Stimulated activated naive CD4-positive, alpha-beta T cell treated with Interleukin-2 at 50 U/mL for 16 hours (primary cell): ENCODE measurements around the gene FBXO10.
A peak's percentile ranks its signal among the peaks of the same experiment; 100 is the strongest.
"Not testable (repeated sequence)": the region's sequence is repeated elsewhere in the genome, so short reads cannot be mapped to it uniquely, and the experiment has no call there.

ENCODE experiments used
- DNase-seq: peaks from one replicate; lab custom pipeline; 2025; lab: John Stamatoyannopoulos, UW

Gene FBXO10

DNA sequence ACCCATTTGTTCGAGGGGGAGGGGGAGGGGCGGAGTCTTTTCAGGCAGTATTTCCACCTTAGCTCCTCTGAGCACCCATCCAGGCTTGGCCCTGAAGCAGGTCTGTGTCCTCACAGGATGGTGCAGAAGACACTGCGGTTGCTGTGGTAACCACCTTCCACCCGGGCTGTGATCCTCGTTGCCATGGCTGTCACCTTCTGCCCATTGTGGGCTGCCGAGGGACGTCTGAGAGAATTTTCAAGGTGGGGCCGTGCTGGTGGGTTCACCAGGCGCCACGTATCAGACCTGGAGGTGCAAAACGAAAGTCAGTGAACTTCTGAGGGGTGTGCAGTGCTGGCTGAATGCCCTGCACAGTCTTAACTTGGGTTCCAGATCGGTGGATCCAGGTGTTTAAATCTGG lies 63.7 kb downstream of the FBXO10 start:
- no peak for DNase-seq

DNA sequence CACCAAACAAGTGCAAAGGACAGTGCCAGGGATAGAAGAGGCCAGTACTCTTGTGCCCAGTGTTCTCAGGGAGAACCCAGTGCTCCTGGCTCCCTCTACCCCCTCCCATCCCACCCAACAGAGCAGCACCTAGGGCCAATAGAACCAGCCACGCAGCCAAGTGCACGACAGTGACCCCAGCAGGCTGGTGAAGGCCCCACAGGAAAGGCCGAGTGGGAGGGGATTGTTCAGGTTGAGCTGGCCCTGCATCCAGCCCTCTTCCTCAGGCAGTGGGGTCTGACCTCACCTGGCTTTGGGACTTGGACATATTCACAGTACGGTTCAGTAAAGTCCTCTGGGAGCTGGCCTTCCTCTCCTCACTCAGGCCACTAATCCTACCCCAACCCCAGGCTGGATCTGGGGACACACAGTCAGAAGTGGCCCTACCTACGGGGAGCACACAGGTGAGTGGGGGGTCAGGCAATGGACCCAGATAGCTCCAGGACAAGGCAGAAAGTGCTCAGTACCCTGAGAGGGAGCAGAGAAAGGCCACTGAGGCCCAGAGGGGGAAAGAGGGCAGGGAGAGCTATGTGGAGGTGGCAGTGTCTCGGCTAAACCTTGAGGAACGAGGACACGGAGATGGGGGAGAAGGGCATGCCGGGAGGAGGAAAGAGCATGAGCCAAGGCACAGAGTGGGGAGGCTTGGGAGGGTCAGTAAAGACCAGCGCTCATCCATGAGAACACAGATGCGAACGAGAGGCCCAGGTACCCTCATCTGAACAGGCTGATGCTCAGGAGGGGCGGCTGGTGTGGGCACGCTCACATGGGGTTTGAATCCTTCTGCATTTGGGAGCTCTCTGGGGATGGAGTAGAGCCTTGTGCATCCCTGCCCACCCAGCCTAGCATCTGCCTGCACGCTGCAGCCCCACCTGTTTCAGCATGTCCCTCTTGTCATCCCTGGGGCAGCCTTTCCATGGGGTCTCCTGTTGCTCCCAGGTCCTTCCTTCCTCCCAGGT lies 64.9 kb downstream of the FBXO10 start:
- DNase-seq: no peak

DNA sequence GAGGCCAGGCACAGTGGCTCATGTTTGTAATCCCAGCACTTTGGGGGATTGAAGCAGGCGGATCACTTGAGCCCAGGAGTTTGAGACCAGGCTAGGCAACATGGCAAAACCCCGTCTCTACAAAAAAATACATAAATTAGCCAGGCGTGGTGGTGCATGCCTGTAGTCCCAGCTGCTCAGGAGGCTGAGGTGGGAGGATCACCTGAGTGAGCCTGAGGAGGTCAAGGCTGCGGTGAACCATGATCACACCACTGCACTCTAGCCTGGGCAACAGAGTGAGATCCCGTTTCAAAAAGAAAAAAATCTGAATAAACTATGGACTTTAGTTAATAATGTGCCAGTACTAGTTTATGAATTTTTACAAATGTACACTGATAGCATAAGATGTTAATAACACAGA lies 66.1 kb downstream of the FBXO10 start:
- not testable (repeated sequence) for DNase-seq

DNA sequence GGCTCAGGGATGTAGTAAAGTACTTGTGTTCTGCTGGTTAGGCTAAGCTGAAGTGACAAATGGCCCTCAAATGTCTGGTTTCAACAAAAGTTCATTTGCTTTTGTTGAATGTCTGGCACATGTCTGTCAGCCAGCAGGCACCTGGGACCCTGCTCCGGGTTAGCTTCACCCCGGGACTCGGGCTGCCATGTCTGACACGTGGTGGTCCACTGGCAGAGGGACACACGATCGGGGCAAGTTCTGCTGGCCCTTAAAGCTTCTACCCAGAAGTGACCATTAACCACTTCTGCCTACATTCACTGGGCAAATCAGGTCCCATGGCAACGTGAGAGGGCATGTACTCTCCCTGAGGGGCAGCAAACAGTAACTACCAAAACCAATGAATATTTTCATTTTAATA lies 66.6 kb downstream of the FBXO10 start:
- DNase-seq: no peak

DNA sequence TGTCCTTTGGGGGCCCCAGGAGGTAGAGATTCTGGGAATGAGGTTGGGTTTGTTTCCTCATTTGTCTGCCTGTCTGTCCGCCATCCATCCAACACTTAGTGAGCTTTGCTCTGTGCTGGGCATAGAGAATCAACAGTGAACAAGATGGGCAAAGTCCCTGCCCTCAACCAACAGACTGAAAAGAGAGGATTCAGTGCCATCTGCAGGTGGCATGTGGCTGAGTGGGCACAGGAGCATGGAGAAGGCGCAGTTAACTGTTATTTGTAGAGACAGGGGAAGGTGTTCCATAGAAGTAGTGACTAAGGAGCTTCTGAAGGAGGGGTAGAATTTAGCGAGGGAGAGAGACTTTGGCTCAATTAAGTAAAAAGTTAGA lies 67.4 kb downstream of the FBXO10 start:
- no peak for DNase-seq

DNA sequence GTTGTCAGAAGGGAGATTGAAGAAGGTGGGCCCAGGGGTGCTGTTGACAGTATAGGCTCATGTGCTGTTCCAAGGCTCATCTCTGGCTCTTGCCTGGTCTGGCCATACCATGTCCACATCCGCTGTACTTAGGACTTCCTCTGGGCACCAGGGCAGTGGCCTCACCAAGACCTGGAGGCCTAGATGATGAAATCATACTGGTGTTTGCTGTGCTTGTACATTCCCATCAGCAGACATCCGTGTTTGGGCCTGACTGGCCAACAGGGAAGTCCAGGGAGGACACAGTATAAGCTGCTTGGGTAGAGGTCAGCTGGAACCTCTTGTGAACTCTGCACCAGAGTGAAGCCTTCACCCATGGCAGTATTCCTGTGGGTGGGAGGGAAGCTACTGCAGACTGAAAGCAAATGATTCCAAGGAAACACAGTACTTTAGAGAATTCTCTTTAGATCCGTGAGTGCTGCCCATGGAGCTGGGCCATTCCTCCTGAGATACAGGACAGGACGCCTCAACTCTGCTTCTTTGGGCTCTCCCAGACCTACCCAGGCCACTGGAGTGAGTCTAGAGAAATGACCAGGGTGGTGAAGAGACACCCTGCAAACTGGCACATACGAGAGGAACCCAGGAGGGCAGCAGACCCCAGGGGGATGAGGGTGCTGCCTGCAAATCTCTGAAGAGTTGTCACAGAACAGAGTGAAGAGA lies 67.9 kb downstream of the FBXO10 start:
- DNase-seq: no peak

DNA sequence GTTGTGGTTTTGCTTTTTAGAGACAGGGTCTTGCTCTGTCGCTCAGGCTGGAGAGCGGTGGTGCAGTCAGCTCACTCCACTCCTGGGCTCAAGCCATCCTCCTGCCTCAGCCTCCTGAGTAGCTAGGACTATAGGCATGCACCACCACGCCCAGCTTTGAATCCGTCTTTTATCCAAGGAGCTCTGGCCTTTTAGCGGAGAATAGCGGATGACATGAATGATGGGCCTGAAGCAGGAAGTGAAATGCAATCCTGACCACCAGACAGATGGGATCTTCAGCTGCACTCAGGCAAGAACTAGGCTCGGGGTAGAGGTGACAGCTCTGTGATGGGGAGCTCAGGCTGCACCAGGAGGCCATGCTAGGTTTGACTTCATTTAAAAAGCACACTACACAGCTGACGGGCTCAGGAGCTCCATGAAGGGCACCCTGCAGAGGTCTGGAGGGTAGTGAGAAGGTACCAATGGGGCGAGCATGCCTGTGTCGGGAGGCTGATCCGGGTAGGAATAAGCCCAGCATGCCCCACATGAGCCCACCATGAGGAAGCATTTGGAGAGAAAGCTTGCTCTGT lies 68.5 kb downstream of the FBXO10 start:
- DNase-seq: no peak

DNA sequence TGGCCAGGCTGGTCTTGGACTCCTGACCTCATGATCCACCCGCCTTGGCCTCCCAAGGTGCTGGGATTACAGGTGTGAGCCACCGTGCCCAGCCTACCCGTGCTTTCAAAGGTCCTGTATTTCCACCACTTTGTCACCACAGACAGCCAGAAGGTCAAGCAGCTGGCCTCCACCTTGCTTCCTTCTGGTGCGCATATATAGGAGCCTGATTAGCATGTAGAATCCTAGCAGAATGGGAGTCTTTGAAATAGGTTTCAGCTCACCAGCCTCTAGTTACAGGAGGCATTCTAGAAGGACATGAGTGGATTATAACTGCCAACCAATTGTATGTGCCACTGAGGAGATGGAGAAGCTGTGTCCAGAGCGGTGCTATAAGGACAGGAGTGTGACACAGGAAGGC lies 71.6 kb downstream of the FBXO10 start:
- no peak for DNase-seq

DNA sequence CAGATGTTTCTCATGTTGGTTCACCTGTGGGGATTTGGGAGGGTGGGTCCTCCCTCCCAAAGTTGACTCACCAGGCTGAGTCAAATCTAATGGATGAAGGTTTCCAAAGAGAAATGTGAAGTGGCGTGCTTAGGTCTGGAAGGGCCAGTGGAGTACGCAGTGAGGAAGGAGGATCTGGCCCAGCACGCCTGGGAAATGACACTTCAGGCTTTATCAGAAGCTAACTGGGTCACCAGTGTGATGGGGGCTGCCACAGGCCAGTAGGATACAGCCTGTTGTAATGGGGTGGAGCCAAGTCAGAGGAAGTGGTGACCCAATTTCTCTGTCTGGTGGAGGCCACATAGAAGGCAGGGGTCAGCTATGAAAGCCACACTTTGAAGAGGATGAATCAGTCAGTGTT lies 72.4 kb downstream of the FBXO10 start:
- DNase-seq: peak; percentile 7

DNA sequence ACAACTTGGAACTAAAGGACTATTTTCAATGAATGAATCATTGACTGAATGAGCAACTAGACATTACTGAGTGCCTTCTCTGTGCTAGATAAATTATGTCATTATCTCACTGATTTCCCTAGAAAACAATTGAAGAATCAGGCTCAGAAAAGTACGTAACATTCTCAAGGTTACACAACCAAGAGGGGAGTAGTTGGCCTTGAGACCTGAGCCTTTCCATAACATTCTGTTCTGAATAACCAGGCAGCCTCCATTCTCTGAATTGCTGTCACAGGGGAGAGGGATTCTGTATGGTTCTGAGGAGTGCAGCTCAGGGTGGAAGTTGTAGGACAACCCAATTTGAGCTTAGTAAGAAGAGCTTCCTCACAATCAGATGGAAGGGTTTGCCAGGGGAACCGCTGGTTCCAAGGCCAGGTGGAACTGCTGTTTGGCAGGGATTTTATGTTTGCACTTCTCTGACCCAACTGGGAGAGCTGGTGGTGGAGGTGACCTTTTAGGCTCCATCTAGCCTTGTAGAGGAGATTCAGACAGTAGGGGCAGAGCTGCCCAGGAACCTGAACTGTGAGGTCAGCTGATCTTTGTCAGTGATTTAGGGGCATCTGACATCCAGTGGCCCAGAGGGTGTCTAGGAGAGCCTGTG lies 74.1 kb downstream of the FBXO10 start:
- no peak for DNase-seq

DNA sequence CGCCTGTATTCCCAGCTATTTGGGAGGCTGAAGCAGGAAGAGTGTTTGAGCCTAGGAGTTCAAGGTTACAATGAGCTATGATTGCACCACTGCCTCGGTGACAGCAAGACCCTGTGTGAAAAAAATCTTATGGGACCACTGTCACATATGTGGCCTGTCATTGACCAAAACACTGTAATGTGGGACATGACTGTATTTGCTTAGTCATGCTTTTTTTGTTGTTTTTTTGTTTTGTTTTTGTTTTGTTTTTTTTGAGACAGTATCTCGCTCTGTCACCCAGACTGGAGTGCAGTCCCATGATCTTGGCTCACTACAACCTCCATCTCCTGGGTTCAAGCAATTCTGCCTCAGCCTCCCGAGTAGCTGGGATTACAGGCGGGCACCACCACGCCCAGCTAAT lies 76.9 kb downstream of the FBXO10 start:
- DNase-seq: no peak

DNA sequence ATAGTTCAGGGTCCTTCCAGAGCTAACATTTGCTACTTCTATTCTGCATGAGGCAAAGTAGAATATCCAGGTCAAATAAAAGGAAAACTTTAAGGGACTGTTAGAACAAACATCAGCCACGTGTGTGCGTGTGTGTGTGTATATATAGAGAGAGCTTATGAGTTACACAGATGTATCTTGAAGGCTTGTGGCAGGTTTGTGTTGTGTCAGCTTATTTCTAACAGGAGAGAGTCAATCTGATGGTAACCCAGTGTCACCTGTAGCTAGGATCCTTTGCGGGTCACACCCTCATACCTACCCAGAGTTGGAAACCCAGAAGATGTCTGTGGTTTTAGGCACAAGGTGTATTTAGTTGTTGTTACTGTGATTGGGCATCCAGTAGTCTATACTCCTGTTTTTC lies 77.7 kb downstream of the FBXO10 start:
- no peak for DNase-seq

DNA sequence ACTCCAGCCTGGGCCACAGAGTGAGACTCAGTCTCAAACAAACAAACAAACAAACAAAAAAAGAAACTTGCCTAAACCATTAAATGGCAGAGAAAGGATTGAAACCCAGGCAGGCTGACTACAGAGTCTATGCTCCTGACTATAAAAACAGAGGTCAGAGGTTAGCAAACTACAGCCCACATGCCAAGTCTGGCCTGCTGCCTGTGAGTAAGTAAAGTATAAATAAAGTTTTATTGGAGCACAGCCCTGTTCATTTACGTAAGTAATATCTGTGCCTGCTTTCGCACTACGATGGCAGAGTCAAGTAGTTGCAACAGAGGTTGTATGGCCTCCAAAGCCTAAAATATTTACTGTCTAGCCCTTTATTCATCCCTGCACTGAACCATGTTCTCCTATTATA lies 78.9 kb downstream of the FBXO10 start:
- DNase-seq: no peak

DNA sequence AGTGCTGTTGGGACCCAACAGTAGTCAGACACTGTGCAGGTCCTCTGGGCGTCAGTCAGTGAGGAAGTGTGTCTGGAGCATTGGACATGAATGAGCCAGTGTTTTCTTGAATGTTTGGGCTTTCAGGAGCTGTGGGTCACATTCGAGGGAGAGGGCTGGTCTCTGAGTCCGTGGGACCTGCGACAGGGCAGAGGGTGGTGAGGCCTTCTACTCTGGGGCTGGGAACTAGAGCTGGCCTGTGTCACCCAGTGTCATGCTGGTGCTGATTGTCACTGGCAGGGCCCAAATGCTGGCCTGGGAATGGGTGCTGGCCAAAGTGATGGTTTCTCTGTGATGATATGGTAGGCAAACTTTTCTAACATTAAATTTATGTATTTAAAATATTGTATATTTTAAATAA lies 80.2 kb downstream of the FBXO10 start:
- no peak for DNase-seq

DNA sequence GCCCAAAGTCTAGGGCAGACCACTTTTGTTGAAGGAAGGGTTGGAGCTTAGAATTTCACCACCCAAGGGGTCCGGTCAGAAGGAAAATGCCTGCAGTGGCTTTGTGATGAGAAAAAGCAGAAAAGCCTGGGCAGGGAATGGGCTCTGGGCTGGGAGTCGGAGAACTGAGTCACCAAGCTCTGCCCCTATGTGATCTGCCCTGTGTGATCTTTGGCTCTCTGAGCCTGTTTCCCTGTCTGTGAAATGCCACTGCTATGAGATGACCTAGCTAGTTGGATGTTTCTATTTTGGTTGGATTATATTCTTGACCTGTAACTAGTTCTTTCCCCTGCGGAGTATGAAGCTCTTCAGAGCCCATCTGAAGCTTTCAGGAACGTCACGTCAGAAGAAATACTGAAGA lies 80.6 kb downstream of the FBXO10 start:
- DNase-seq: no peak

DNA sequence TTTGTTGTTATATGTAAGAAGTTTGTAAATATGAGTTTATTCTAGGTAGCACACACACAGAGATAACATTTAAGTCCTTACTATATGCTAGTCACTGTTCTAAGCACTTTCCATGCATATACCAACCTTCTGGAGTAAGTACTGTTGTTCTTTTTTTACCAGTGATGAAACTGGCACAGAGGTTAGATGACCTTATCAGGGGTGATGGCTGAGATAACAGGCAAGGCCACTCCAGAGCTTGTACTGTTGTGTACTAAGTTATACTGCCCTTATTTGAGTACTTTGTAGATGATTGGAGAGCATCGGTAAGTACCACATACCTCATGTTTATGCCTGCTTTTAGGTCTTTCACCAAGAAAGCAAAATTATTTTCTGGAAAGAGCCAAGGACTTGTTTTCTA lies 84.2 kb downstream of the FBXO10 start:
- DNase-seq: no peak

DNA sequence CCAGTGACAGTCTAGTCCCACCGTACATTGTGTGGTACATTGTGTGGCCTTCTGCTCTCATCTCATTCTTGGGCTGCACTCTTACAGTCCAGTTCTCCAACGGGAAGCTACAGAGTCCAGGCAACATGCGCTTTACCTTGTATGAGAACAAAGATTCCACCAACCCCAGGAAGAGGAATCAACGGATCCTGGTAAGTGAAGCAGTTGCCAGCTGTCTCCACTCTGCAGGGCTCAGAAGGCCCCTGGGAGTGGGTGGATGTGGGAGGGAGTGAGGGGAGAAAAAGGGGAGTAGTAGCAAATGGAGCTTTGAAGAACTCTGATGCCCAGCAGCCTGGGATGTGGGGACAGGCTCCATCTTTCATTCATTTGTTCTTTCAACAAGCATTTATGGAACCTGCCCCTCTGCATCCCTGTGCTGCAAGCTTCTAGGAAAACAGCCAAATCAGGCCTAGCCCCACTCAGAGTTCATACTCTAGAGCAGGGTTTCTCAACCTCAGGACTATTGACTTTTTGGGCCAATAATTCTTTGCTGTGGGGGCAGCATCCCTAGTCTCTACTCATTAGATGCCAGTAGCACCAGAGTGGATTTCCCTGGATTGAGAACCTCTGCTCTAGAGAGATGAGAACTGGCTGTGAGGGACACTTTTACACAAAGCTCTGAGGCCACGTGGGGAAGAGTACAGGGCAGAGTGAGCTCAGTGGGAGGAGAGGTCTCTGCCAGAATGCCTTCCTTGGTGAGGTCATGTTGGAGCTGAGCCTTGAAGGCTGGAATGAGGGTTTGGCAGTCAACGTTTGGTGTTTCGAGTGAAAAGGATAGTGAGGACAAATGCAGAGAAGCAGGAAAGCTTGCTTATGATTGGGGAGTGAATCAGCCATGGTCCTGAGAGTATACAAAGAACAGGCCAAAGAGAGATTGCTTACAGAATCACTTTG lies 89.3 kb downstream of the FBXO10 start:
- DNase-seq: peak; percentile 9

DNA sequence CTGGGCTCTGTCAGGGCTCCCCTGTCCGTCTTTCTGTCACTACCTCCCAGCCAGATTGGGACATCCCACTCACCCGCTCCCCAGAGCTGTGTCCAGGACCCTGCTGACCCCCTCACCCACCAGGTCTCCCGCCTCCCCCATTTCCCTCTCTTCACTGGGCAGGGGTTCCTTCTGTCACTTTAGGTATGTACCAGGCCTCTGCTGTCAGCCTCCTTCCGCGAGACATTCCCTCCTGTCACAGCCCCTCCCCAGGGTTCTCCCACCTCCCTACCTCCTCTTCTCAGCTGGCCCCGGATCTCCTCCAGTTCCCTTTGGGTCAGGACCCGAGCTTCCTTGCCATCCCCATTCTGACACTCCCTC lies 89.9 kb downstream of the FBXO10 start:
- DNase-seq: no peak

DNA sequence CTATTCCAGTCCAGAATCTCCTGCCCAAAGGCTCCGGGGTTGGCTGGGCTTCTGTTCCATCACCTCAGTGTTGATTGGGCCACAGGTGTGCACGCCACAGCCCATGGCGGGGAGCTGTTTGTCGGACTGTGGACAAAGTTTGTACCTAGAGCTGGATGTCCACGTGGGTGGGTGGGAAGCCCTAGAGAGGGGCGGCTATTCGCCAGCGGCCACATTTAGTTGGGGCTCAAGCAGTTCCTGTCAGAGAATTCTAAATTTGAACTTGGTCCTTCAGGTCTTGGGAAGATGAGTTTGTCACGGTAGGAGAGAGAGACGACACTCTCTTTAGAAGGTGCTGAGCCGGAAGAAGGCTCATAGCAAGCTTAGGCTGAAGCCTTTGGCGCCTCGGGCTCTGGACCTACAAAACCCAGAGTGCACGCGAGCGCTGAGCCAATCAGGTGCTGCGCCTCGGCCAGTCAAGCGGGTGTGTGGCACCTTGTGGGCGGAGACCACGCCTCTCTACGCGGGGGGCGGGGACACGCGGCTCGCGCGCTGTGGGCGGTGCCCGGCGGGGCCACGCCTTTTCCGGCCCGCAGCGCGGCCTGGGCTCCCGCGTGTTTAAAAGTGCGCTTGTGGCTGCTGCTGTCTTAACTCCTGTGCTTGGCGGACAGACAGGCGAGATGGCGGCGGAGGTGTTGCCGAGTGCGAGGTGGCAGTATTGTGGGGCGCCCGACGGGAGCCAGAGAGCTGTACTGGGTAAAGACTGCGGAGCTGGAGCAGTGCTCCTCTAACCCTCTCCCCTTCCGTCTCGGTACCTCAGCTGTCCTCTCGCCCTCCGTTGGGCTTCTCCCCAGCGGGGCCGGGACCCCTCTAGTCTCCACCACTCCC lies 90.6 kb downstream of the FBXO10 start, which contains the start of gene POLR1E:
Gene POLR1E (plus strand): TSS at position 560 of the 867 bp plus-strand sequence. CDS start 100 bp downstream, at position 660.
- DNase-seq: peak; percentile 93

DNA sequence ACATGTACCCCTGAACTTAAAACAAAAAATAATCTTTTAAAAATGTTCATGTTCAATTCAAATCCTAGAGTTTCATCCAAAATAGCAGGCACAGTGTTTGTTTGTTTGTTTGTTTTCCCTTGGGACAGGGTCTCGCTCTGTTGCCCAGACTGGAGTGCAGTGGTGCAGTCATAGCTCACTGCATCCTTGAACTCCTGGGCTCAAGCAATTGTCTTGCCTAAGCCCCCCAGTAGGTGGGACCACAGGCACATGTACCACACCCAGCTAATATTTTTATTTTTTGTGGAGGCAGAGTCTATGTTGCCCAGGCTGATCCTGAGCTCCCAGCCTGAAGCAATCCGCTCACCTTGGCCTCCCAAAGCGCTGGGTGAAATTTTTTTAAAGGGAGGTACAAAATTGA lies 95.4 kb downstream of the FBXO10 start:
- DNase-seq: no peak
